ENCODE results near the gene PDCD6IP.
A peak's percentile ranks its signal among the peaks of the same experiment; 100 is the strongest.
"Not testable (repeated sequence)": the region's sequence is repeated elsewhere in the genome, so short reads cannot be mapped to it uniquely, and the experiment has no call there.

PDCD6IP gene, protein sequence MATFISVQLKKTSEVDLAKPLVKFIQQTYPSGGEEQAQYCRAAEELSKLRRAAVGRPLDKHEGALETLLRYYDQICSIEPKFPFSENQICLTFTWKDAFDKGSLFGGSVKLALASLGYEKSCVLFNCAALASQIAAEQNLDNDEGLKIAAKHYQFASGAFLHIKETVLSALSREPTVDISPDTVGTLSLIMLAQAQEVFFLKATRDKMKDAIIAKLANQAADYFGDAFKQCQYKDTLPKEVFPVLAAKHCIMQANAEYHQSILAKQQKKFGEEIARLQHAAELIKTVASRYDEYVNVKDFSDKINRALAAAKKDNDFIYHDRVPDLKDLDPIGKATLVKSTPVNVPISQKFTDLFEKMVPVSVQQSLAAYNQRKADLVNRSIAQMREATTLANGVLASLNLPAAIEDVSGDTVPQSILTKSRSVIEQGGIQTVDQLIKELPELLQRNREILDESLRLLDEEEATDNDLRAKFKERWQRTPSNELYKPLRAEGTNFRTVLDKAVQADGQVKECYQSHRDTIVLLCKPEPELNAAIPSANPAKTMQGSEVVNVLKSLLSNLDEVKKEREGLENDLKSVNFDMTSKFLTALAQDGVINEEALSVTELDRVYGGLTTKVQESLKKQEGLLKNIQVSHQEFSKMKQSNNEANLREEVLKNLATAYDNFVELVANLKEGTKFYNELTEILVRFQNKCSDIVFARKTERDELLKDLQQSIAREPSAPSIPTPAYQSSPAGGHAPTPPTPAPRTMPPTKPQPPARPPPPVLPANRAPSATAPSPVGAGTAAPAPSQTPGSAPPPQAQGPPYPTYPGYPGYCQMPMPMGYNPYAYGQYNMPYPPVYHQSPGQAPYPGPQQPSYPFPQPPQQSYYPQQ

GRCh38 chr3:33798418-33799201, at the start of gene PDCD6IP:
PDCD6IP (plus strand) TSS chr3:33798630; CDS start chr3:33798729, 99 bp downstream.
- peak; percentile 71 for DNase-seq (ENCODE audit: low read depth)

DNA sequence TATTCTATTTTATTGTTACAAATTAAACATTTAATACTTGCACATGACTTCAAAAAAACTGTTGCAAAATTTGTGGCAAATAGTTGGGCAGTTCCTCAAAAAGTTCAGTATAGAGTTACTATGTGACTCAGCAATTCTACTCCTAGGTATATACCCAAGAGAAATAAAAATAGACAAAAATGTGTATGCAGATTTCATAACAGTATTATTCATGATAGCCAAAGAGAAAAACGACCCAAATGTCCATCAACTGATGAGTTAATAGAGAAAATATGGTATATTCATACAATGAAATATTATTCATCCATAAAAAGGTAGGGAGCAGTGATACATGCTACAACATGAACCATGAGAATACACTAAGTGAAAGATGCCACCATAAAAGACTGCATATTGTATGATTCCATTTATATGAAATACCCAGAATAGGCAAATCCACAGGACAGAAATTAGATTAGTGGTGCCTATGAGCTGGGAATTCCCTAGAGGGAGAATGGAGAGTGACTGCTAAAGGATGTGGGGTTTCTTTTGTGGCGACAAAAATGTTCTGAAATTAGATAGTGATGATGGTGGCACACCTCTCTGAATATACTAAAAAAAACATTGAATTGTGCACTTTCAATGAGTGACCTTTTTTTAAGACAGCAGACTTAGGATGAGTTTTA, 48.8 kb upstream of the PDCD6IP start:
- no peak for DNase-seq (ENCODE audit: low read depth)

GRCh38 chr3:33750211-33750548, 48.2 kb upstream of the PDCD6IP start:
- no peak for DNase-seq (ENCODE audit: low read depth)

DNA sequence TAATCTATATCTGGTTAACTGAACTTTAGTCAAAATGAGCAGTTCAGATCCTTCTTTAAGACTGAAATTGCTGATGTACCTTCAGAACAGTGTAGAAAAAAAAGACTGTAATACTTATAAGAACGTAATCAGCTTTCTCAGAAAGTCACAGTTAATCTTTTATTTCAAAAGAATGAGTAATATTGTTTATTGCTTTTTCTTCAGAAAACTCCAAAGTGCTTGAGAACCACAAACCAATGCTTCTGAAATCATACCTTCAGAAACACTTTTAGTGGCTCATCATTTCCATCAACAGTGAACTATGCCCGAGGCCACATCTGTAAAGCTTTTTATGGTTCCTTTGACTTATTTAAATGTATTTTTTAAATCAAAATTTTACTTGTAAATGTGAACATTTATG, 47.1 kb upstream of the PDCD6IP start:
- no peak for DNase-seq (ENCODE audit: low read depth)

- DNase-seq (ENCODE audit: low read depth) = not testable (repeated sequence)
Observed at GRCh38 chr3:33754391-33754790, 44.0 kb upstream of the PDCD6IP start.

- DNase-seq (ENCODE audit: low read depth) = no peak
Observed at GRCh38 chr3:33758281-33758680, 40.1 kb upstream of the PDCD6IP start.

GRCh38 chr3:33758864-33759263, 39.6 kb upstream of the PDCD6IP start:
- DNase-seq (ENCODE audit: low read depth) = no peak

DNA sequence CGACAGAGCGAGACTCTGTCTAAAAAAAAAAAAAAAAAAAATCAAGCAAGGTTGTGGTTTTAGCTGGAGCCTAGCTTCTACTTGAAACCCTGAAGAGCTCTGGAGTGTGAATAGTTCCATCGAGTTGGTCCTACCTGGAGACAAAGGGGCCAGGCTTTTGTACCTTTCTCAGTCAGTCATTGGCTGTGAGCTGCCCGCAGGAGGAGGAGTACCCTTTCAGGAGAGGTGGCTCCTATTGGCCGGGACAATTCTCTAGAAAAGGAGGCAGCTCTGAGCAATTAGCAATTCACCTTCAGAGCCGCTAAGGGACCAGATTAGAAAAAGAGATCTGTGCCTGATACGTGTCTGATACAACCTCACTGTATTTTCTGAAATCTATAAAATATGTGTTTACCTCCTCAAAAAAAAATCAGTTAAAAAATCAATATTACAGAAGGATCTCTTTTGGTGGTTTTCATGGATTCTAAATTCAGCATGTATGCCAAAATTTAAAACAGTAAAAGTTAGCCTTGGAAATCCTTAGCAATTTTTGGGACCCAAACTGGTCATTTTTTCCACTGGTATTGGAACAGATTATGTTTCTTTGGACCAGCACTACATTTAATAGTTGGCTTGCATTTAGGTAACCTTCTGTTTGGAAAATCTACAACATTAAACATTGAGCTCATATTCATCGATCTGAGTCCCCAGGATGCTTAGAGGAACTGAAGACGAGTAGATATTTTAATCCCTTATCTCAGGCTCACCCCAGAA, 29.7 kb upstream of the PDCD6IP start:
- DNase-seq (ENCODE audit: low read depth) = no peak

DNA sequence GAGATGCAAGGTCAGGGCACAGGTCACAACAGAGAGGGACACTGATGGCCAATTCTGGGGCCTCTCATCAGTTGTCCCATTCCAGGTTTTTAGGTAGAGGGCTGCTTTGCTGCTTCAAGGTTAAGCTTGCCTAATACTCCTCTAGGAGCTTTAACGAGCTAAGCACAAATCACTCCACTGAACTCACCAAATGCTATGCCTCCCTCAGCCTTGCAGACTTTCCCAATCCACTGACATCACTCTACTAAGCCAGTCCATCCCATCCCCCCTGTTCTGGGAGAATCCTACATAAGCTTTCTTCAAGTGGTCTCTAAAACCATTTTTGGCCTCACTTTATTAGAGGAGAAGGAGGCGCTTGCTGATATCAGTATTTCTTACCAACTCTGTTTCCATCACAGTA, 24.8 kb upstream of the PDCD6IP start:
- no peak for DNase-seq (ENCODE audit: low read depth)

- no peak for DNase-seq (ENCODE audit: low read depth)
Observed at GRCh38 chr3:33775363-33775762, 23.1 kb upstream of the PDCD6IP start.

DNA sequence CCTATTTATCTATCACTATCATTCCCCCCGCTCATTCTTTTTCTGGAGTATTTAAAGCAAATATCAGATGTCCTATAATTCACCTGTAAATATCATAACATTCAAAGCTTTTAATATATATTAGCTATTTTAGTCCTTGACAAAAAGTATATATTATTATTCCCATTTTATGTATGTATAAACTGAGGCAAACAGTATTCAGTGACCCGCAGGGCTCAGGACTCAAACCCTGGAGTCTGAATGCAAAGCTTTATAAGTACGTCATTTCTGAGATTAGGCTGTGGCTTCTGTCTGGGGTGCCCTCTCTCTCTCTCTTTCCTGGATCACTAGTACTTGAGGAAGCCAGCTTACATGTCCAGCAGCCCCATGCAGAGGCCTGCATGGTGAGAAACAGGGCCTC, 20.4 kb upstream of the PDCD6IP start:
- DNase-seq (ENCODE audit: low read depth) = no peak

DNA sequence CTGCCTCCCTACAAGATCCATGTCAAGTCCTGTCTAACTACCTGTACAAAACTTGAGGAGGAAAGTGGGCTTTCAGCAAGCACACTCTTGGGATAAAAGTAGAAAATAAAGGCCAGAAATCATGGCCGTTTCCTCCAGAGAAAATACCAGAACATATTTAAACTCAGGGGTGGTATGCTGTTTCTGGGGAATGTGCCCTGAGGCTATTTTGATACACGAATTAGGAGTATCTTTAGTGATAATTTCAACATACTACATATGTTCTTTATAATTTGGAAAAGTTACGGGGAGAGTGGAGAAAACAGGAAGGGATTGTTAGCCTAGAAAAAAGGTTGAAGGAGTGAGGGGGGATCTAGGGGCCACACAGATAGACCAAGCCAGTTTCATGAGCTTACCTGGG, 18.7 kb upstream of the PDCD6IP start:
- DNase-seq (ENCODE audit: low read depth) = no peak

DNA sequence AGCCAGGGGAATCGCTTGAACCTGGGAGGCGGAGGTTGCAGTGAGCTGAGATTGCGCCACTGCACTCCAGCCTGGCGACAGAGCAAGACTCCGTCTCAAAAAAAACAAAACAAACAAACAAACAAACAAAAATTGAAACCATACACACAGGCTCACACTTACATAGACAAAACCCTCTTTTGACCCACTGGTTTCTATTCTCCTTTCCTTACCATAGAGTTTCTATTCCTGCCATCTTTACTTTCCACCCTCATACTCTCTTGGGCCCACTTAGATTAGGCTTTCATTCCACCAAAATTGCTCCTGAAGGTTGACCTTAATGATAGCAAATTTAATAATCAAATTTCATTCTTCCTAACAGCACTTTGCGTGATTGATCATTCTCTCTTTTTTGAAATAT, 17.0 kb upstream of the PDCD6IP start:
- DNase-seq (ENCODE audit: low read depth) = not testable (repeated sequence)

DNA sequence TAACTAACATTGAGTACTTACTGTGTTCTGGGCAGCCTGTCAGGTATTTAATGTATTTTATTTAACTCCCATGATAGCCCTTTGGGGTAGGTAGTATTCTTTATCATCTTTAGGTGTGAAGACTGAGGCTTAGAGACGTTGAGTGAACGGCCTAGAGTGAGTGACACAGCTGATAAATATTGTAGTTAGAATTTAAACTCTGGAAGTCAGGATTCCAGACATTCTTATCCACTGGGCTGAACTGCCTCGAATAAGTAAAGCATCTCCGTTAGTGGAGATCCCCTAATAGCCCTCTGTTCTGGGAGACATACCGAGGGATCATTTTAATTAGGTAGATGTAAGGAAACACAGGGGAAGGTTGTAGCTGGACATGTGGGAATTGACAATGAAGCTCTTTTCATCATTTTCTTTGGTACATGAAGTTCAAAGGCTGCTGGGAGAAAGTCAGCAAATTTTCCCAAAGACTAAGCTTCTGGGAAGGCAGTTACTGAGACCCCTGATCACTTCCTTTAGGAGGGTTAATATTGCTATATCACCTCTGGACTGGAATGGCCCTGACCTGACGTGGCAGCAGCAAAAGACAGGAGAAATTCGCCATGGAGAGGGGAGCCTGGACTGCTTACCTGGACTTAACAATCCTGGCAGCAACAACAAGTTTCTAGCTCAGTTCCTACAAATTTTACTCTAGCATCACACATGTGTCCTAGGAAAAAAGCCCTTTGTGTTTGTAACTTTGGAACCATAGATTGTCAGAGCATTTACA, 11.7 kb upstream of the PDCD6IP start:
- DNase-seq (ENCODE audit: low read depth) = no peak

DNA sequence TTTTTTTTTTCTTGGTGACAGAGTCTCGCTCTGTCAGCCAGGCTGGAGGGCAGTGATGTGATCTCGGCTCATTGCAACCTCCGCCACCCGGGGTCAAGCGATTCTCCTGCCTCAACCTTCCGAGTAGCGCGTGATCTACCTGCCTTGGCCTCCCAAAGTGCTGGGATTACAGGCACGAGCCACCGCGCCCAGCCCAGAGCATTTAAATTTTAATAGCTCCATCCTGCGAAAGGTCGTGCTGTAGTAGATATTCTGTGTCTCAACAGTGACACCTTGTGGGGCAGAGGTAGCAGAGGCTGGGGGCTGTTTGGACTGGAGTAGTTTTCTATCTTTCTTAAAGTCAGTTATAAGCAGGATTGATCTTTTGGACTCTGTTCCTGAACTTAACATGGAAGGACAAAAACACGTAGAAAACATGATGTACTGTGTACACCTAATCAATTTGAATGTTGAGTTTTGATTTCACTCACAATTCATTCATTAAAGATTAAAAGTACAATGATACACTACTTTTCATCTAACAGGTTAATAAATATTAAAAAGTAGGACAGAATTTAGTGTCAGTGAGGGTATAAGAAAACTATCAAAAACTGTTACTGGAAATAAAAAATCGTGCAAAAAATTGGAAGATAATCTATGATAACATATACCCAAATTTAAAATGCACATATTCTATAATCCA, 11.0 kb upstream of the PDCD6IP start:
- DNase-seq (ENCODE audit: low read depth) = peak; percentile 22

DNA sequence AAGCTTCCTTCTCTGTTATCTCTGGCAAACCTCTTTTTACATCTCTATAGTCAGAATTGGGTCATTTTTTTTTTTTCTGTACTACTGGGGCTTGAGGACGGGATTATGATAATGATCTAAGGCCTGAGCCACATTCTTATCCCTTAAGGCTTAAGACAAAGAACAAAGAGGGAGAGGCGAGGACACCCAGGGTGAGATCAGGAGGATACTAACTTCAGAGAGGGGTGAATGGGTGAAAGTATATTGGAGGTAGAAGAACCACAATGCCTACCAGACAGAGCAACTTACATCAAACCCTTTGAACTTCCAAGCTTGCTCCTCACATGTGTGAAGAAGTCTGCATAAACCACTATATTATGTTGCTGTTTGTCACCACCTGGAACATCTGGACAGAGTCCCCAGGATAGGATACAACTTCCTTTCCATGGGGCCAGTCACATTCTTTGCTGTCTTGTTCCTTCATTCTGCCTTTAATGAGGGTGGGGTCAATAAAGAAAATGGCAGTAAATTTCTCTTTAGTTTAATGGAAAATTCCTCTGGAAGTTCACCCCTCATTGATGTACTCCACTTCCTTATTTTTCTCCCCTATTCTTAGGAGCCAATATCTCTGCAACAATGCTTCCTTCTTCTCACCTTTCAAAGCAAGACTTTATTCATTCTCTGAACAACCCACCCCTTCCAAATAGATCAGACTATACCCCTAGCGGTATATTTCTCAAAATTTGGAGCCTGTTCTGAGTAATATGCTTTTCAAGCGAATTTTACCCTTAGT, 9.1 kb upstream of the PDCD6IP start:
- no peak for DNase-seq (ENCODE audit: low read depth)

- DNase-seq (ENCODE audit: low read depth) = no peak
Observed at GRCh38 chr3:33790091-33790490, 8.3 kb upstream of the PDCD6IP start.

GRCh38 chr3:33791477-33792166, 6.8 kb upstream of the PDCD6IP start:
- no peak for DNase-seq (ENCODE audit: low read depth)
